ENCODE data around the gene ABCA4. TPM values are rescaled to one million over a fixed set of nuclear protein-coding genes. Genes with fewer than 3 reads are reported as not detected.
"Not testable (repeated sequence)": the region's sequence is repeated elsewhere in the genome, so short reads cannot be mapped to it uniquely, and the experiment has no call there.

ABCA4 gene
- total RNA-seq, 2 experiments from 2014 or later, result not detected

GRCh38 chr1:93963585-93963984 is 157.4 kb downstream of the ABCA4 start:
- H3K27me3 Mint-ChIP-seq, result peaks cover 4% of the 10 kb centered on the region
- H3K36me3 Mint-ChIP-seq (ENCODE audit: low read depth), result no peaks in the 10 kb centered on the region
- ChIA-PET CTCF (no interaction called here), POLR2A (no interaction called here)
- no peak for DNase-seq
- H3K9me3 Mint-ChIP-seq, result no peaks in the 10 kb centered on the region
- no peak overlapping the region for H3K4me3 Mint-ChIP-seq
- no peak overlapping the region for H3K27ac Mint-ChIP-seq
- H3K4me1 Mint-ChIP-seq, result no peaks in the 10 kb centered on the region

GRCh38 chr1:93961906-93962305 is 159.0 kb downstream of the ABCA4 start:
- no peak overlapping the region for H3K27ac Mint-ChIP-seq
- no peaks in the 10 kb centered on the region for H3K4me1 Mint-ChIP-seq
- H3K36me3 Mint-ChIP-seq (ENCODE audit: low read depth), result no peaks in the 10 kb centered on the region
- DNase-seq, result no peak
- H3K4me3 Mint-ChIP-seq, result no peak overlapping the region
- peaks cover 6% of the 10 kb centered on the region for H3K9me3 Mint-ChIP-seq
- peaks cover 4% of the 10 kb centered on the region for H3K27me3 Mint-ChIP-seq
- POLR2A ChIA-PET, result no interaction called here
- CTCF ChIA-PET, result no interaction called here

- no peak for DNase-seq
- no peaks in the 10 kb centered on the region for H3K4me1 Mint-ChIP-seq
- POLR2A ChIA-PET, result no interaction called here
- H3K36me3 Mint-ChIP-seq (ENCODE audit: low read depth), result no peaks in the 10 kb centered on the region
- H3K27me3 Mint-ChIP-seq, result peaks cover 4% of the 10 kb centered on the region
- H3K4me3 Mint-ChIP-seq, result no peak overlapping the region
- H3K27ac Mint-ChIP-seq, result no peak overlapping the region
- peaks cover 6% of the 10 kb centered on the region for H3K9me3 Mint-ChIP-seq
- CTCF ChIA-PET, result no interaction called here
Observed at GRCh38 chr1:93961443-93961842, 159.5 kb downstream of the ABCA4 start.

GRCh38 chr1:93960641-93961147 is 160.3 kb downstream of the ABCA4 start:
- Mint-ChIP-seq H3K9me3 (peaks cover 12% of the 10 kb centered on the region), H3K4me1 (no peaks in the 10 kb centered on the region), H3K4me3 (no peak overlapping the region), H3K27me3 (peaks cover 4% of the 10 kb centered on the region), H3K27ac (no peak overlapping the region), H3K36me3 (ENCODE audit: low read depth) (no peaks in the 10 kb centered on the region)
- DNase-seq, result no peak
- POLR2A ChIA-PET, result no interaction called here
- CTCF ChIA-PET, result no interaction called here

GRCh38 chr1:93959413-93959812 is 161.5 kb downstream of the ABCA4 start:
- Mint-ChIP-seq H3K36me3 (ENCODE audit: low read depth) (no peaks in the 10 kb centered on the region), H3K4me3 (no peak overlapping the region), H3K27me3 (peaks cover 4% of the 10 kb centered on the region), H3K9me3 (peaks cover 14% of the 10 kb centered on the region), H3K4me1 (no peaks in the 10 kb centered on the region), H3K27ac (no peak overlapping the region)
- CTCF ChIA-PET, result no interaction called here
- POLR2A ChIA-PET, result no interaction called here
- no peak for DNase-seq

GRCh38 chr1:93958726-93959100 is 162.2 kb downstream of the ABCA4 start:
- Mint-ChIP-seq H3K4me3 (no peak overlapping the region), H3K27ac (no peak overlapping the region), H3K9me3 (peaks cover 14% of the 10 kb centered on the region), H3K36me3 (ENCODE audit: low read depth) (no peaks in the 10 kb centered on the region), H3K4me1 (no peaks in the 10 kb centered on the region), H3K27me3 (peaks cover 4% of the 10 kb centered on the region)
- ChIA-PET CTCF (no interaction called here), POLR2A (no interaction called here)
- DNase-seq, result no peak

GRCh38 chr1:93958032-93958725 is 162.8 kb downstream of the ABCA4 start:
- no peak overlapping the region for H3K27ac Mint-ChIP-seq
- H3K27me3 Mint-ChIP-seq, result peaks cover 4% of the 10 kb centered on the region
- no peak overlapping the region for H3K4me3 Mint-ChIP-seq
- H3K4me1 Mint-ChIP-seq, result no peaks in the 10 kb centered on the region
- peaks cover 14% of the 10 kb centered on the region for H3K9me3 Mint-ChIP-seq
- ChIA-PET POLR2A (no interaction called here), CTCF (no interaction called here)
- DNase-seq, result no peak
- no peaks in the 10 kb centered on the region for H3K36me3 Mint-ChIP-seq (ENCODE audit: low read depth)

- no peak overlapping the region for H3K4me3 Mint-ChIP-seq
- no peaks in the 10 kb centered on the region for H3K36me3 Mint-ChIP-seq (ENCODE audit: low read depth)
- ChIA-PET CTCF (no interaction called here), POLR2A (no interaction called here)
- peaks cover 4% of the 10 kb centered on the region for H3K27me3 Mint-ChIP-seq
- peaks cover 23% of the 10 kb centered on the region for H3K9me3 Mint-ChIP-seq
- H3K4me1 Mint-ChIP-seq, result no peaks in the 10 kb centered on the region
- DNase-seq, result no peak
- H3K27ac Mint-ChIP-seq, result no peak overlapping the region
Observed at GRCh38 chr1:93955765-93956164, 165.2 kb downstream of the ABCA4 start.

GRCh38 chr1:93947002-93947686 is 173.8 kb downstream of the ABCA4 start:
- H3K4me3 Mint-ChIP-seq; H3K4me1 Mint-ChIP-seq; H3K36me3 Mint-ChIP-seq (ENCODE audit: low read depth); DNase-seq; H3K27ac Mint-ChIP-seq; POLR2A ChIA-PET; H3K9me3 Mint-ChIP-seq; CTCF ChIA-PET; H3K27me3 Mint-ChIP-seq: not testable (repeated sequence)

Other genes starting within 250 kb of the ABCA4 start
- 10 to 100 TPM; 65.2 to 66.6 TPM for gene DNTTIP2, start 241.9 kb downstream of the ABCA4 start, total RNA-seq
- gene GCLM, start 211.7 kb downstream of the ABCA4 start, total RNA-seq, result 10 to 100 TPM; 40.1 to 42.1 TPM
- gene ARHGAP29, start 116.4 kb upstream of the ABCA4 start, total RNA-seq, result under 1 TPM in 1 of 2 experiments, not detected in 1; 0.05 TPM